Hepatocyte (in vitro differentiated cells): Measurements from ENCODE around the gene KLK15. TPM values are rescaled to one million over a fixed set of nuclear protein-coding genes. Genes with fewer than 3 reads are reported as not detected.

ENCODE experiments used
- DNase-seq: peaks from one replicate; pipeline ENCODE4 v3.0.0-alpha.2; 2016; ENCODE audit warnings: low spot score
- H2AFZ ChIP-seq: fragments of 200-600 bp; sonication (generic); 2 replicates; pipeline ENCODE4 v1.6.0; 2016; ENCODE audit warnings: antibody characterized with exemption, mild to moderate bottlenecking
- H3K27ac ChIP-seq: fragments of 200-600 bp; sonication (generic); 2 replicates; pipeline ENCODE4 v1.5.1; 2016; ENCODE audit warnings: mild to moderate bottlenecking
- H3K27me3 ChIP-seq: fragments of 200-600 bp; sonication (generic); 2 replicates; pipeline ENCODE4 v1.6.1; 2016
- H3K36me3 ChIP-seq: fragments of 200-600 bp; sonication (generic); replicated peaks from 2 replicates; pipeline ENCODE4 v1.5.1; 2016; ENCODE audit warnings: low read depth; ENCODE audit not compliant: insufficient read depth
- H3K4me1 ChIP-seq: fragments of 200-600 bp; sonication (generic); 2 replicates; pipeline ENCODE4 v1.5.1; 2016; ENCODE audit warnings: mild to moderate bottlenecking, moderate library complexity; ENCODE audit not compliant: insufficient read depth
- H3K4me2 ChIP-seq: fragments of 200-600 bp; sonication (generic); 2 replicates; pipeline ENCODE4 v1.6.0; 2016
- H3K4me3 ChIP-seq: fragments of 200-600 bp; sonication (generic); 2 replicates; pipeline ENCODE4 v1.5.1; 2016; ENCODE audit warnings: mild to moderate bottlenecking
- H3K79me2 ChIP-seq: fragments of 200-600 bp; sonication (generic); 2 replicates; pipeline ENCODE4 v1.6.0; 2017; ENCODE audit warnings: mild to moderate bottlenecking
- H3K9me2 ChIP-seq: fragments of 200-600 bp; sonication (generic); replicated peaks from 2 replicates; pipeline ENCODE4 v1.6.0; 2017; ENCODE audit warnings: mild to moderate bottlenecking; ENCODE audit not compliant: insufficient read depth
- H3K9me3 ChIP-seq: fragments of 200-600 bp; sonication (generic); 2 replicates; pipeline ENCODE4 v1.5.1; 2016; ENCODE audit warnings: low read depth, mild to moderate bottlenecking
- H4K20me1 ChIP-seq: fragments of 200-600 bp; sonication (generic); 2 replicates; pipeline ENCODE4 v1.6.0; 2016; ENCODE audit warnings: mild to moderate bottlenecking; ENCODE audit not compliant: insufficient read depth, poor library complexity, severe bottlenecking
- CTCF ChIP-seq: fragments of 200-600 bp; sonication (generic); IDR thresholded peaks from 2 replicates; pipeline ENCODE4 v1.5.1; 2016; ENCODE audit warnings: antibody characterized with exemption, mild to moderate bottlenecking; ENCODE audit not compliant: poor library complexity
- EZH2 ChIP-seq: fragments of 200-600 bp; sonication (generic); IDR thresholded peaks from 2 replicates; pipeline ENCODE4 v1.6.1; 2016; ENCODE audit warnings: antibody characterized with exemption, mild to moderate bottlenecking, borderline replicate concordance
- EZH2phosphoT487 ChIP-seq: fragments of 200-600 bp; sonication (generic); IDR thresholded peaks from one replicate; pipeline ENCODE4 v1.6.1; 2018; ENCODE audit warnings: antibody characterized with exemption, mild to moderate bottlenecking, low read depth, moderate library complexity; ENCODE audit not compliant: unreplicated experiment, severe bottlenecking
- WGBS: methylation state at CpG from one replicate; pipeline ENCODE4 v1.1.6; 2016; ENCODE audit warnings: low lambda C conversion rate; ENCODE audit errors: missing lambda C conversion rate; 5-methylcytosine and 5-hydroxymethylcytosine counted together
- polyA plus RNA-seq: library from polyadenylated mRNA; unstranded; fragments of >200 nt; fragmentation: Nextera tagmentation; extraction: Ambion mirVana; gene quantifications from 2 replicates; pipeline ENCODE4 v1.2.1, GENCODE V29; 2016
- total RNA-seq: library from RNA; depleted of rRNA; stranded (reverse); fragments of >200 nt; gene quantifications from 2 replicates; pipeline ENCODE4 v1.2.3, GENCODE V29; 2014

Gene KLK15
- total and polyA plus RNA-seq, 2 experiments from 2014 or later: not detected

GRCh38 chr19:50832666-50833065 is 708 bp downstream of the KLK15 start:
- Histone ChIP-seq H3K27ac (no peak overlapping the region), H3K36me3 (no peaks in the 10 kb centered on the region), H2AFZ (no peak overlapping the region), H3K9me3 (no peaks in the 10 kb centered on the region), H3K4me1 (peaks cover 6% of the 10 kb centered on the region), H3K4me3 (no peak overlapping the region), H4K20me1 (no peaks in the 10 kb centered on the region), H3K79me2 (no peaks in the 10 kb centered on the region), H3K27me3 (no peaks in the 10 kb centered on the region), H3K4me2 (no peak overlapping the region), H3K9me2 (no peaks in the 10 kb centered on the region)
- 90% methylated on average over 8 of the region's 8 CpGs for WGBS
- DNase-seq: no peak
- TF ChIP-seq EZH2phosphoT487: no peak
- no peak for TF ChIP-seq CTCF
- no peak for TF ChIP-seq EZH2

- no peak for DNase-seq
- WGBS: 77% methylated on average over 7 of the region's 7 CpGs
- Histone ChIP-seq H3K36me3 (no peaks in the 10 kb centered on the region), H2AFZ (no peak overlapping the region), H3K27me3 (no peaks in the 10 kb centered on the region), H3K27ac (no peak overlapping the region), H3K9me3 (no peaks in the 10 kb centered on the region), H3K79me2 (no peaks in the 10 kb centered on the region), H4K20me1 (no peaks in the 10 kb centered on the region), H3K4me3 (no peak overlapping the region), H3K9me2 (no peaks in the 10 kb centered on the region), H3K4me2 (no peak overlapping the region), H3K4me1 (peaks cover 6% of the 10 kb centered on the region)
- TF ChIP-seq EZH2phosphoT487: no peak
- TF ChIP-seq CTCF: no peak
- no peak for TF ChIP-seq EZH2
Measured at GRCh38 chr19:50831026-50831396, 2.4 kb downstream of the KLK15 start.

GRCh38 chr19:50830266-50831025 is 2.9 kb downstream of the KLK15 start:
- no peak overlapping the region for H2AFZ ChIP-seq
- no peak overlapping the region for H3K4me3 ChIP-seq
- WGBS: 64% methylated on average over 17 of the region's 17 CpGs
- TF ChIP-seq CTCF: no peak
- TF ChIP-seq EZH2: no peak
- no peak for TF ChIP-seq EZH2phosphoT487
- no peak for DNase-seq
- peaks cover 4% of the 10 kb centered on the region for H3K4me1 ChIP-seq
- H3K36me3 ChIP-seq: no peaks in the 10 kb centered on the region
- H3K9me3 ChIP-seq: no peaks in the 10 kb centered on the region
- H3K27ac ChIP-seq: no peak overlapping the region
- H3K9me2 ChIP-seq: no peaks in the 10 kb centered on the region
- H3K4me2 ChIP-seq: no peak overlapping the region
- no peaks in the 10 kb centered on the region for H3K27me3 ChIP-seq
- H3K79me2 ChIP-seq: no peaks in the 10 kb centered on the region
- no peaks in the 10 kb centered on the region for H4K20me1 ChIP-seq
